HepG2 (cell line): ENCODE measurements around the gene TXNDC11. TPM values are rescaled to one million over a fixed set of nuclear protein-coding genes. Genes with fewer than 3 reads are reported as not detected.

Experiments
- KAT2B ChIP-seq: fragments of 150-350 bp; IDR thresholded peaks from 2 replicates; pipeline ENCODE4 v1.6.1; 2014; ENCODE audit warnings: low read depth, low read length, borderline replicate concordance
- MYNN ChIP-seq: sonication (generic); formaldehyde crosslinking; IDR thresholded peaks from 2 replicates; pipeline ENCODE4 v1.4.0; 2020; ENCODE audit warnings: mild to moderate bottlenecking, low read depth, missing genetic modification reagents
- NKX3-1 ChIP-seq: sonication (generic); formaldehyde crosslinking; IDR thresholded peaks from 2 replicates; pipeline ENCODE4 v1.5.0; 2020; ENCODE audit warnings: missing genetic modification reagents
- RARG ChIP-seq: sonication (generic); formaldehyde crosslinking; IDR thresholded peaks from 2 replicates; pipeline ENCODE4 v1.4.0; 2020; ENCODE audit warnings: low read depth, mild to moderate bottlenecking, missing genetic modification reagents
- TBX2 ChIP-seq: sonication (generic); formaldehyde crosslinking; IDR thresholded peaks from 2 replicates; pipeline ENCODE4 v1.5.0; 2020; ENCODE audit warnings: missing genetic modification reagents, mild to moderate bottlenecking, borderline replicate concordance
- ZNF251 ChIP-seq: sonication (generic); formaldehyde crosslinking; IDR thresholded peaks from 2 replicates; pipeline ENCODE4 v1.9.0; 2021; ENCODE audit warnings: mild to moderate bottlenecking, missing genetic modification reagents
- ZNF282 ChIP-seq: fragments of 450-650 bp; IDR thresholded peaks from 2 replicates; pipeline ENCODE4 v1.6.1; 2018; ENCODE audit not compliant: partially characterized antibody
- ZNF672 ChIP-seq: sonication (generic); formaldehyde crosslinking; IDR thresholded peaks from 2 replicates; pipeline ENCODE4 v1.8.1; 2022; ENCODE audit warnings: missing genetic modification reagents
- ZNF709 ChIP-seq: sonication (generic); formaldehyde crosslinking; IDR thresholded peaks from 2 replicates; pipeline ENCODE4 v1.5.0; 2020; ENCODE audit warnings: mild to moderate bottlenecking, missing genetic modification reagents
- ZNF713 ChIP-seq: sonication (generic); formaldehyde crosslinking; IDR thresholded peaks from 2 replicates; pipeline ENCODE4 v1.4.0; 2020; ENCODE audit warnings: mild to moderate bottlenecking, missing genetic modification reagents
- ZNF761 ChIP-seq: sonication (generic); formaldehyde crosslinking; conservative IDR thresholded peaks from 2 replicates; pipeline ENCODE4 v1.4.0; 2020; ENCODE audit warnings: mild to moderate bottlenecking, missing genetic modification reagents
- polyA plus RNA-seq, 8 experiments: library from polyadenylated mRNA; depleted of rRNA in 3 of 8; stranded (reverse) in 7 of 8; unstranded in 1 of 8; fragments of >200 nt; fragmentation: Illumina TruSeq in 4 of 8; extraction: Trizol in 4 of 8; gene quantifications; 2 replicates each; pipeline versions ENCODE4 v1.2.1 to v1.2.3, GENCODE V29; 2011 to 2016; ENCODE audit warnings: low read depth in 4 of 8, missing spikeins in 1 of 8, mixed read lengths in 1 of 8; ENCODE audit not compliant: insufficient read depth in 1 of 8
- total RNA-seq, 5 experiments: library from RNA; depleted of rRNA; stranded (reverse); fragments of >200 nt; fragmentation: Illumina TruSeq; extraction: Trizol; gene quantifications; 2 replicates each; pipeline ENCODE4 v1.2.3, GENCODE V29; 2016; ENCODE audit warnings: low read depth in 1 of 5
- TF ChIP-seq, protein P1 (sequence below): sonication (generic); formaldehyde crosslinking; IDR thresholded peaks from 2 replicates; pipeline ENCODE4 v1.5.1; 2020; ENCODE audit warnings: mild to moderate bottlenecking, missing genetic modification reagents, moderate library complexity
- TF ChIP-seq, protein P2 (sequence below): sonication (generic); formaldehyde crosslinking; IDR thresholded peaks from 2 replicates; pipeline ENCODE4 v1.4.0; 2020; ENCODE audit warnings: missing genetic modification reagents
- TF ChIP-seq, protein P3 (sequence below): sonication (generic); formaldehyde crosslinking; IDR thresholded peaks from 2 replicates; pipeline ENCODE4 v1.8.0; 2023; ENCODE audit warnings: mild to moderate bottlenecking, missing genetic modification reagents
- TF ChIP-seq, protein P4 (sequence below), 2 experiments: sonication (generic) in 1 of 2; formaldehyde crosslinking in 1 of 2; IDR thresholded peaks; 2 replicates each; pipeline versions ENCODE4 v1.6.1 to v1.9.0; 2014 to 2022; ENCODE audit warnings: antibody characterized with exemption in 1 of 2, borderline replicate concordance in 1 of 2, inconsistent platforms in 1 of 2, low read depth in 1 of 2, missing genetic modification reagents in 1 of 2

TXNDC11 gene
- total and polyA plus RNA-seq, 2 of the 13 experiments (the other 11 are each of a cell fraction or from before 2014, with no cell fraction given), result 74.9 to 123 TPM

DNA sequence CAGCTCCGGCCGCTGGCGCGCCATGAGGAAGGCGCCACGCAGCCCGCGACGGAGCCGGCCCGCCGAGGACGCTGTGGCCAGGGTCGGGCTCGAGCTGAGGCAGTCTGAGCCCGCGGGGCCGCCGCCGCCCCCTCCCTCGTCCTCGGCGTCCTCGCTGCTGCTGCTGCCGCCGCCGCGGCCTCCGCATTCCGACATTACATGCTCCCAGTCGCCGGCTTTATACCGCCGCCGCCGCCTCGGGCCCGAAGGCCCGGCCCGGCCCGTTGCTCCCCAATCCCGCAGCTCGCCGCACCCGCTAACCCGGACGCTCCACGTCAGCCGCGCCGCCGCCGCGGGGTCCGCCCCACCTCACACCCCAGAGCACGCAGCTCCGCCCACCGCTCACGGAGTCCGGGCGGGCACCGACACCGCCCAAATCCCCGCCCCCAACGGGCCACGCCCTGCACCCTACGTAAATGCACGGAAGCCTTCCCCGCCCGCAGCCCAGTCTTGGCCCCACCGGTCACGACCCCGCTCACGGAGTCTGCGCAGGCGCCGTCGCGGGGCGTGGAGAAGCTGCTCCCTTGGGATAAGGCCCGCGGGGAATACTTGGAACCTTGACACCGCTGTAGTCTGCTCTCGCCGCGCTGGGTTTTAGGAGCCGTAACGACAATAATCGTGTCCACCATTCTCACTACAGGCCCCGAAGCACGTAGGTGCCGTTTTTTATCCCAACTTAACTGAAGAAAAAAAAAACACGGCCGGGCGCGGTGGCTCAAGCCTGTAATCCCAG, at the start of gene TXNDC11 (continued):
- TF ChIP-seq, protein P1, sequence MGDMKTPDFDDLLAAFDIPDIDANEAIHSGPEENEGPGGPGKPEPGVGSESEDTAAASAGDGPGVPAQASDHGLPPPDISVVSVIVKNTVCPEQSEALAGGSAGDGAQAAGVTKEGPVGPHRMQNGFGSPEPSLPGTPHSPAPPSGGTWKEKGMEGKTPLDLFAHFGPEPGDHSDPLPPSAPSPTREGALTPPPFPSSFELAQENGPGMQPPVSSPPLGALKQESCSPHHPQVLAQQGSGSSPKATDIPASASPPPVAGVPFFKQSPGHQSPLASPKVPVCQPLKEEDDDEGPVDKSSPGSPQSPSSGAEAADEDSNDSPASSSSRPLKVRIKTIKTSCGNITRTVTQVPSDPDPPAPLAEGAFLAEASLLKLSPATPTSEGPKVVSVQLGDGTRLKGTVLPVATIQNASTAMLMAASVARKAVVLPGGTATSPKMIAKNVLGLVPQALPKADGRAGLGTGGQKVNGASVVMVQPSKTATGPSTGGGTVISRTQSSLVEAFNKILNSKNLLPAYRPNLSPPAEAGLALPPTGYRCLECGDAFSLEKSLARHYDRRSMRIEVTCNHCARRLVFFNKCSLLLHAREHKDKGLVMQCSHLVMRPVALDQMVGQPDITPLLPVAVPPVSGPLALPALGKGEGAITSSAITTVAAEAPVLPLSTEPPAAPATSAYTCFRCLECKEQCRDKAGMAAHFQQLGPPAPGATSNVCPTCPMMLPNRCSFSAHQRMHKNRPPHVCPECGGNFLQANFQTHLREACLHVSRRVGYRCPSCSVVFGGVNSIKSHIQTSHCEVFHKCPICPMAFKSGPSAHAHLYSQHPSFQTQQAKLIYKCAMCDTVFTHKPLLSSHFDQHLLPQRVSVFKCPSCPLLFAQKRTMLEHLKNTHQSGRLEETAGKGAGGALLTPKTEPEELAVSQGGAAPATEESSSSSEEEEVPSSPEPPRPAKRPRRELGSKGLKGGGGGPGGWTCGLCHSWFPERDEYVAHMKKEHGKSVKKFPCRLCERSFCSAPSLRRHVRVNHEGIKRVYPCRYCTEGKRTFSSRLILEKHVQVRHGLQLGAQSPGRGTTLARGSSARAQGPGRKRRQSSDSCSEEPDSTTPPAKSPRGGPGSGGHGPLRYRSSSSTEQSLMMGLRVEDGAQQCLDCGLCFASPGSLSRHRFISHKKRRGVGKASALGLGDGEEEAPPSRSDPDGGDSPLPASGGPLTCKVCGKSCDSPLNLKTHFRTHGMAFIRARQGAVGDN (CRISPR knock-in tag), result peak; percentile 93
- TF ChIP-seq MYNN (CRISPR knock-in tag) (no peak), RARG (CRISPR knock-in tag) (peak; percentile 82; the same call in 1 of the 2 replicates), ZNF713 (CRISPR knock-in tag) (peak; percentile 91), KAT2B (no peak), NKX3-1 (CRISPR knock-in tag) (no peak; the same call in 1 of the 2 replicates), ZNF709 (CRISPR knock-in tag) (peak; percentile 96), ZNF251 (no peak; the same call in 1 of the 2 replicates), ZNF761 (CRISPR knock-in tag) (peak; percentile 97), TBX2 (CRISPR knock-in tag) (peak; percentile 94), ZNF672 (CRISPR knock-in tag) (no peak), ZNF282 (no peak)
- TF ChIP-seq, protein P2, sequence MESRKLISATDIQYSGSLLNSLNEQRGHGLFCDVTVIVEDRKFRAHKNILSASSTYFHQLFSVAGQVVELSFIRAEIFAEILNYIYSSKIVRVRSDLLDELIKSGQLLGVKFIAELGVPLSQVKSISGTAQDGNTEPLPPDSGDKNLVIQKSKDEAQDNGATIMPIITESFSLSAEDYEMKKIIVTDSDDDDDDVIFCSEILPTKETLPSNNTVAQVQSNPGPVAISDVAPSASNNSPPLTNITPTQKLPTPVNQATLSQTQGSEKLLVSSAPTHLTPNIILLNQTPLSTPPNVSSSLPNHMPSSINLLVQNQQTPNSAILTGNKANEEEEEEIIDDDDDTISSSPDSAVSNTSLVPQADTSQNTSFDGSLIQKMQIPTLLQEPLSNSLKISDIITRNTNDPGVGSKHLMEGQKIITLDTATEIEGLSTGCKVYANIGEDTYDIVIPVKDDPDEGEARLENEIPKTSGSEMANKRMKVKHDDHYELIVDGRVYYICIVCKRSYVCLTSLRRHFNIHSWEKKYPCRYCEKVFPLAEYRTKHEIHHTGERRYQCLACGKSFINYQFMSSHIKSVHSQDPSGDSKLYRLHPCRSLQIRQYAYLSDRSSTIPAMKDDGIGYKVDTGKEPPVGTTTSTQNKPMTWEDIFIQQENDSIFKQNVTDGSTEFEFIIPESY (CRISPR knock-in tag), result peak; percentile 41
- TF ChIP-seq, protein P3, sequence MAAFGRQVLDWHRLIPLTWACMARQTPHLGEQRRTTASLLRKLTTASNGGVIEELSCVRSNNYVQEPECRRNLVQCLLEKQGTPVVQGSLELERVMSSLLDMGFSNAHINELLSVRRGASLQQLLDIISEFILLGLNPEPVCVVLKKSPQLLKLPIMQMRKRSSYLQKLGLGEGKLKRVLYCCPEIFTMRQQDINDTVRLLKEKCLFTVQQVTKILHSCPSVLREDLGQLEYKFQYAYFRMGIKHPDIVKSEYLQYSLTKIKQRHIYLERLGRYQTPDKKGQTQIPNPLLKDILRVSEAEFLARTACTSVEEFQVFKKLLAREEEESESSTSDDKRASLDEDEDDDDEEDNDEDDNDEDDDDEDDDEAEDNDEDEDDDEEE, result no peak; the same call in 1 of the 2 replicates
- TF ChIP-seq, protein P4, sequence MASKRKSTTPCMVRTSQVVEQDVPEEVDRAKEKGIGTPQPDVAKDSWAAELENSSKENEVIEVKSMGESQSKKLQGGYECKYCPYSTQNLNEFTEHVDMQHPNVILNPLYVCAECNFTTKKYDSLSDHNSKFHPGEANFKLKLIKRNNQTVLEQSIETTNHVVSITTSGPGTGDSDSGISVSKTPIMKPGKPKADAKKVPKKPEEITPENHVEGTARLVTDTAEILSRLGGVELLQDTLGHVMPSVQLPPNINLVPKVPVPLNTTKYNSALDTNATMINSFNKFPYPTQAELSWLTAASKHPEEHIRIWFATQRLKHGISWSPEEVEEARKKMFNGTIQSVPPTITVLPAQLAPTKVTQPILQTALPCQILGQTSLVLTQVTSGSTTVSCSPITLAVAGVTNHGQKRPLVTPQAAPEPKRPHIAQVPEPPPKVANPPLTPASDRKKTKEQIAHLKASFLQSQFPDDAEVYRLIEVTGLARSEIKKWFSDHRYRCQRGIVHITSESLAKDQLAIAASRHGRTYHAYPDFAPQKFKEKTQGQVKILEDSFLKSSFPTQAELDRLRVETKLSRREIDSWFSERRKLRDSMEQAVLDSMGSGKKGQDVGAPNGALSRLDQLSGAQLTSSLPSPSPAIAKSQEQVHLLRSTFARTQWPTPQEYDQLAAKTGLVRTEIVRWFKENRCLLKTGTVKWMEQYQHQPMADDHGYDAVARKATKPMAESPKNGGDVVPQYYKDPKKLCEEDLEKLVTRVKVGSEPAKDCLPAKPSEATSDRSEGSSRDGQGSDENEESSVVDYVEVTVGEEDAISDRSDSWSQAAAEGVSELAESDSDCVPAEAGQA (IDR thresholded peaks at IDR 0.05; ENCODE audit: low read depth), result peak; percentile 59; the same call in 1 of the 2 replicates
- TF ChIP-seq, protein P4 (CRISPR knock-in tag; IDR thresholded peaks at IDR 0.05; ENCODE audit: borderline replicate concordance), result no peak; the same call in 1 of the 2 replicates
